ENCODE results near the gene KIAA0232. TPM values are rescaled to one million over a fixed set of nuclear protein-coding genes. Genes with fewer than 3 reads are reported as not detected.
"Not testable (repeated sequence)": the region's sequence is repeated elsewhere in the genome, so short reads cannot be mapped to it uniquely, and the experiment has no call there.

Gene KIAA0232
- total RNA-seq, 1 donor from 2014 or later, result 44.4 TPM

- FAIRE-seq (no peak), DNase-seq (ENCODE audit: low spot score in 2 of 2) (no peak)
These were observed 111.0 kb downstream of the KIAA0232 start for GRCh38 chr4:6893449-6894085.

DNA sequence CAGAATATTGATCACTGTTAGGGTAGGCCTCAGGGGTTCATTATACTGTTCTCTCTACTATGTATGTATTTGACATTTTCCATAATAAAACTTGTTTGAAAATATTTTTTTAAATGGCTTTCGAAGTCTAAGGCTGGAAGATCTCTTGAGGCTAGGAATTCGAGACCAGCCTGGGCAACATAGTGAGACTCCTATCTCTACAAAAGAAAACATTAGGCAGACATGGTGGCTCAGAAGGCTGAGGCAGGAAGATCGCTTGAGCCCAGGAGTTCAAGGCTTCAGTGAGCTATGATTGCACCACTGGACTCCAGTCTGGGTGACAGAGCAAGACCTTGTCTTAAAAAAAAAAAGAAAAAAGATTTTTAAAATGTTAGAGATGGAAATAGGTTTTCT lies 111.6 kb downstream of the KIAA0232 start:
- FAIRE-seq (no peak), DNase-seq (ENCODE audit: low spot score in 2 of 2) (no peak)

DNA sequence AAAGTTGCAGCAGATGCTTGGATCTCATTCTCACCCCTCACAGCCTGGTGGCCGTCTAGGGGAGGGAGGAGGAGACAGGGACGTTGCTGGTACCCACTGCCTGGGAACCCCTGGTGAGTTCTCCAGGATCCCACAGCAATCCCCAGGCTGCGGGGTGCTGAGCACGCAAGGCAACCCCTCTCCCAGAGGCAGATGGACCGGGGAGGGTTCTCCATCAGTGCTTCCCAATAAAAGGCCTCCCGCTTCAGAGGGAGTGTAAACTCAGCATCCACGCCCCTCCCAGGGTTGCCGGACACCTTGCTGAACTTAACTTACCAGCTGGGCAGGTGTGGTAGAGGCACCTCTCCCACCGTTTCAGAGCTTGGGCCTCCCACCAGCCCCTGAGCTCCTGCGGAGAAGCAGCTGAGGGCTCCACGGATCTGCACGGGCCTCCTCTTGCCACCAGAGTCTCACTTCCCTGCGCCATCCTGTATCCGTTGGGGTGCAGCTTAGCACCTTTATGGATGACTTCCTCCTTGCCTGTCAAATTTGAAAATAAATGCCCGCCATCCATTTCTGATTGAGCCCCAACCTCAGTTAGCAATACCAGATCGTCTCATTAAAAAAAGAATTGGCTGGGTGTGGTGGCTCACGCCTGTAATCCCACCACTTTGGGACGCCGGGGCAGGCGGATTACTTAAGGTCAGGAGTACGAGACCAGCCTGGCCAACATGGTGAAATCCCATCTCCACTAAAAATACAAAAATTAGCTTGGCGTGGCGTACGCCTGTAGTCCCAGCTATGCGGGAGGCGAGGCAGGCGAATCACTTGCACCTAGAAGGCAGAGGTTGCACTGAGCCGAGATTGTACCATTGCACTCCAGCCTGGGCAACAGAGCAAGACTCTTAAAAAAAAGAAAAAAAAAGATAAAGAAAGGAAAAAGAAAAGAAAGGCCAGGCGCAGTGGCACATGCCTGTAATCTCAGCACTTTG lies 112.3 kb downstream of the KIAA0232 start:
- DNase-seq (ENCODE audit: low spot score in 2 of 2) (no peak), FAIRE-seq (no peak)

GRCh38 chr4:6896035-6896434 lies 113.5 kb downstream of the KIAA0232 start:
- no peak for DNase-seq (ENCODE audit: low spot score in 2 of 2)
- FAIRE-seq, result no peak

DNA sequence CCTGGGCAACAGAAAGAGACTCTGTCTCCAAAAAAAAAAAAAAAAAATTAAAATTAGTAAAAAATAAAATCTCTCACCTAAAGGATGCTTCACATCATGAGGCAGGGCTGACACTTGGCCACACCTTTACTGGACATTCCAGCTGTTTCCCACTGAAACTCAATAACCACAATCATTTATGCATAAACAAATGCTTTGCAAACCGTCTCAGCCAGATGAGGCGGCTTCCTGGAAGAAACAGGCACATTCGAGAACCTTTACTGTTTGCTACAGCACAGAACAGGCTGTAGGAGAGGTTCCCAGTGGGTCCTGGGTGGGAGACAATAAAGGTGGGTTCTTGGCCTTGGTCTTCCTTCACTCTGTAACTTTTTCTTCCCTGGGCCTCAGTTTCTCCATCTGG lies 116.2 kb downstream of the KIAA0232 start:
- DNase-seq (ENCODE audit: low spot score in 2 of 2), result no peak

DNA sequence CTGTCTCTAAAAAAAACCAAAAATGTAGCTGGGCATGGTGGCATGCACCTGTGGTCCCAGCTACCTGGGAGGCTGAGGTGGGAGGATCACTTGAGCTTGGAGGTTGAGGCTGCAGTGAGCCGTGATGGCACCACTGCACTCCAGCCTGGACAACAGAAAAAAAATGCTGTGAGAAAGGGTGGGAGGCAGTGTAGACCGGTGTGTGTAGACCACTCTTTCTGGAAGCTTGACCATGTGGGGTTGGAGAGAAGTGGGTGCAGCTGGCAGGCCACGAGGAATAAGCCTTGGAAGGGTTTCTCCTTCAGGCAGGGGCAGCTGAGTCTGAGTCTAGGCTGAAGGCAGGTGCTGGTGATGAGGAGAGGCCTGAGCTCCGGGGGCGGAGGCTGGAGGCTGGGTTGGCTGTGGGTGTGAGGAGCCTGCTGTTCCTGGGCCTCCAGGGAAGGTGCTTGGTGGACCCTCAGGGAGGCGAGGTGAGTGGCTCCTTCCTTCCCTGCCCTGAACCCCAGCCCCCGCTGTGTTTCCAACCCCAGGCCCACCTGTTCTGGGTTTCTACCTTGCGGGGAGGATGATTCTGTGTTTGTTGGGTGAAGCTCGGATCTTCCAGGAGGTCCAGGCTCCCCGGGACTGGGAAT lies 117.8 kb downstream of the KIAA0232 start:
- FAIRE-seq (no peak), DNase-seq (ENCODE audit: low spot score in 2 of 2) (no peak)

More for the DNA sequence above, 116.2 kb downstream of the KIAA0232 start:
- FAIRE-seq, result no peak

DNA sequence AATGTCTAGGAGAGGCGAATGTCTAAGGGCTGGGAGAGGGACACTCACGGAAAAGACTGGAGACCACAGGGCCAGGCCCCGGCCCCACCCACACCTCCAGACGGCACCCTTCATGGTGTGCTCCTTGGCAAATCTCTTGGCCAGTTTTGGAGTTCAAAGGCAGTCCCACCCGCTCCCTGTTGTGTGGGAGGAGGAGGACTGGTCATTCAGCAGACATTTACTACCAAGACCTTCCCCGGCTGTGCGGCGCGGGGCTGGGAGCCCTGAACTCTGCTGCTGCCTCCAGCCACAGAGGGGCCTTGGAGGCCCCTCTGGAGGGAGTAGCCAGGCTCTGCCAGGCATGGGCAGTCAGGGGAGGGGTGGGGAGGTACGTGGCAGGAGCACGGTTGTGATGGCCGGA lies 118.4 kb downstream of the KIAA0232 start:
- DNase-seq (ENCODE audit: low spot score in 2 of 2) (no peak), FAIRE-seq (no peak)

- FAIRE-seq (no peak), DNase-seq (ENCODE audit: low spot score in 2 of 2) (no peak)
These were observed 119.3 kb downstream of the KIAA0232 start for GRCh38 chr4:6901669-6902317.

DNA sequence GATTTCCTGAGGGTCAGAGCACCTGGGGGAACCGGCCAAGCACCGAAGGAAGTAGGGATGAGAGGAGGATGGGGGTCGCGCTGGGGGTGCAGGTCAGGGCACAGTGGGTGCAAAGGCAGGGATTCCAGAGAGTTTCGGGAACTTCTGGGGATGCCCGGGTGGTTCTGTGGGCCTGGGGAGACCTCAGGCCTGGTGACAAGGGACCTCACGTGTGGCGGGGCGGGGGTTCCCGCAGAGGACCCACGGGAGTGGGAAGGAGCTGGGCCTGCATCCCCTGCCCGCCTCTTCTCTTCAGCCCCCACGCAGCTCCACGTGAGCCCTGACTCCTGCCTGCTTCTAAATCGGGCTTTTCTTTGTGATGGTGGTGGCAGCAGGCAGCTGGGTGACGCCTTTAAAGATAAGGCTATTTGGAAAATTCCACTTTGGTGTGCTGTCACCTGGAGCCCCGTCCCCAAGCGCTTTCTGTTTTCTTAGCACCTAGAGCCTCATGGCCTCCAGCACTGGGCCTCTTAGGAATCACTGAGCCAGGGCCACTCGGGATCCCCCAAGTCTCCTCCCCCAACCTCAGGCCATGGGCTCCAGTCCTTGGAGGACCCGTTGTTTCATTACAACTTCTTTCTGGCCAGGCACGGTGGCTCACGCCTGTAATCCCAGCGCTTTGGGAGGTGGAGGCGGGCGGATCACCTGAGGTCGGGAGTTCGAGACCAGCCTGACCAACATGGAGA lies 120.0 kb downstream of the KIAA0232 start:
- no peak for DNase-seq (ENCODE audit: low spot score in 2 of 2)
- no peak for FAIRE-seq

GRCh38 chr4:6905516-6906445 lies 123.3 kb downstream of the KIAA0232 start:
- DNase-seq (ENCODE audit: low spot score in 2 of 2), result no peak
- FAIRE-seq, result no peak

DNA sequence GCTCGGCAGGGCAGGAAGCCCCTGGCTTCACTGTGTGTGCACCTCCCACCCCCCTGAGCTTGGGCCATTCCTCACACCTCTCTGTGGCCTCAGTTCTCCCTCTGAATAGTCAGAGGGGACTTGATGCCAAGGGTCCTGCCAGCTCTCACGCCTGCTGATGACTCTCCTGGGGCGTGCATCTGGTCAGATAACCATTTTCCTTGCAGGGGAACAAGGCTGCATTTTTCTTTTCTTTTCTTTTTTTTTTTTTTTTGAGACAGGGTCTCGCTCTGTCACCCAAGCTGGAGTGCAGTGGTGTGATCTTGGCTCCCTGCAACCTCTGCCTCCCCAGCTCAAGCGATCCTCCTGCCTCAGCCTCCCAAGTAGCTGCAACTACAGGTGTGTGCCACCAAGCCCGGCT lies 124.0 kb downstream of the KIAA0232 start:
- not testable (repeated sequence) for FAIRE-seq; DNase-seq (ENCODE audit: low spot score in 2 of 2)

GRCh38 chr4:6907658-6908191 lies 125.2 kb downstream of the KIAA0232 start:
- DNase-seq (ENCODE audit: low spot score in 2 of 2), result peak in 1 of 2 donors; percentile 57
- no peak for FAIRE-seq

DNA sequence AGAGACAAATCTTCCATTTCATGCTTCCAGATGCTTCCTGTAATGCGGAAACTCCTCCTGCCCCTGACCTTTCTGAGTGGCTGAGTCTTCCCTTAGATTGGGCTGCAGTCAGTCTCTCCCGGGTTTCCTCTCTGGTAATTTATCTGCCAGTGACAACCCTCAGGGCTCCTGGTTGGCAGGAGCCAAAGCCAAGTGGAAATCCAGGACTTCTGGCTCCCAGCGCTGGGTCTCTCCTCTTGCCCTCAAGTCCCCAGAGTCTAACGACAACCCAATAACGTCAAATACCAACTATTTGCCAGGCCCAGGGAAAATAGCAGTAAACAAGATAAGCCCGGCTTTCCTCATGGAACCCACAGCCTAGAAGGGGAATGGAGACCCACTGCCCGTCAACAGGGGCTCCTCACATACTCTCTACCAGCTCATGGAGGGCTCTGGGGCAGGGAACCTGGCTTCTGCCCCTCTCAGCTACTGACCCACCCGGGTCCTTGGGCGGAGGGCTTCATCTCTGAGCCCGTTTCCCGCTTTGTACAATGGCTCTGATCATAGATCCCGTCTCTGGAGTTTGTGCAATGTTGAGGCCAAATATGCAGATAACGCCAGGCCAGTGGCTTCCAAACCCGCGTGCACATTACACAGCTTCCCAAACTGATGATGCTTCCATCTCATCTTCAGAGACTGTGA lies 126.0 kb downstream of the KIAA0232 start:
- DNase-seq (ENCODE audit: low spot score in 2 of 2) (no peak), FAIRE-seq (no peak)

GRCh38 chr4:6909113-6909969 lies 126.8 kb downstream of the KIAA0232 start, which contains the start of gene TBC1D14:
TSS of gene TBC1D14 (plus strand) at chr4:6909826. CDS start at chr4:6923390, 13,564 bp downstream.
- DNase-seq (ENCODE audit: low spot score in 2 of 2) (peak; percentile 97 to 99), FAIRE-seq (no peak)

- no peak for FAIRE-seq
- DNase-seq (ENCODE audit: low spot score in 2 of 2), result no peak
These were observed 127.4 kb downstream of the KIAA0232 start for GRCh38 chr4:6909970-6910339.

DNA sequence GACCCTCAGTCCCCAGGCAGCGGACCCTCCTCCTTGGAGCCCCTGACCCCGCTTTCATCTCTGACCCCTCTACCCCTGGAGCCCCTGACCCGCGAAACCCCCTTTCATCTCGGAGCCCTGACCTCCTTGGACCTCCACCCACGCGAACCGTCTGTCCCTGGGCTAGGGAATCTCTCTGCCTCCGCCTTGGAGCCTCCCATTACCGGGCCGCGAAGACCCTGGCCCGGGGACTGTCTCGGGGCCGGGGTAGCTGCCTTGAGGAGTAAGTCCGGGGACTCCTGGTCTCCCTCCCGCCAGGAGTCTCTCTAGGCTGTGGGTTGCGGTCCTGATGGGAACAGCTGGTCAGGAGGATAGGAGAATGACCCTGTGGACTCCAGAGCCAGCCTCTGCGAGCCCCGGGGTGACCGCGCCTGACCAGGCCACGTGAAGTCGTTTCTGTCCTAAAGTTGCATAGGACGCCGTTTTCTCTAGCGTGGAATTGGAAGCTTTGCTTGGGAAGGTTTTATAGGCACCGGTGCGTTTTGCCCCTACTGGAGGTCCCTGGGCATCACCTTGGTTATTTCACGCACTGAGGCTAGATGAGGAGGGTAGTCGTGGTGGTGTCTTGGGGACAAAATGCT lies 127.9 kb downstream of the KIAA0232 start:
- no peak for DNase-seq (ENCODE audit: low spot score in 2 of 2)
- FAIRE-seq, result no peak

Data from frontal cortex (tissue), 4 donors.